Suprapubic skin (tissue), 4 donors: ENCODE results near the gene SYNGR2. TPM values are rescaled to one million over a fixed set of nuclear protein-coding genes. Genes with fewer than 3 reads are reported as not detected.

Experiments
- DNase-seq, 2 donors: peaks; one replicate each; pipeline ENCODE4 v3.0.0-alpha.2; 2019; ENCODE audit warnings: low spot score in 2 of 2
- H3K27ac ChIP-seq: fragments of 200-600 bp; sonication (generic); one replicate; pipeline ENCODE4 v1.5.1; 2019
- H3K27me3 ChIP-seq: fragments of 200-600 bp; sonication (generic); one replicate; pipeline ENCODE4 v1.5.1; 2019
- H3K36me3 ChIP-seq: fragments of 200-600 bp; sonication (generic); one replicate; pipeline ENCODE4 v1.5.1; 2019
- H3K4me1 ChIP-seq: fragments of 200-600 bp; sonication (generic); one replicate; pipeline ENCODE4 v1.5.1; 2019
- H3K4me3 ChIP-seq: fragments of 200-600 bp; sonication (generic); one replicate; pipeline ENCODE4 v1.5.1; 2019; ENCODE audit warnings: mild to moderate bottlenecking
- H3K9me3 ChIP-seq: fragments of 200-600 bp; sonication (generic); one replicate; pipeline ENCODE4 v1.5.1; 2019
- EP300 ChIP-seq: sonication (generic); formaldehyde crosslinking; IDR thresholded peaks from one replicate; pipeline ENCODE4 v1.6.1; 2017; ENCODE audit warnings: antibody characterized with exemption
- POLR2A ChIP-seq, 2 donors: fragments of 450-650 bp; IDR thresholded peaks; one replicate each; pipeline ENCODE4 v1.6.1; 2017; ENCODE audit warnings: antibody characterized with exemption in 2 of 2, mild to moderate bottlenecking in 2 of 2, moderate library complexity in 2 of 2
- POLR2AphosphoS5 ChIP-seq, 3 donors: sonication (generic); formaldehyde crosslinking; IDR thresholded peaks; one replicate each; pipeline ENCODE4 v1.6.1; 2017; ENCODE audit warnings: antibody characterized with exemption in 3 of 3
- WGBS: methylation state at CpG from one replicate; pipeline ENCODE4 v1.1.5; 2018; 5-methylcytosine and 5-hydroxymethylcytosine counted together
- total RNA-seq, 4 donors: library from RNA; depleted of rRNA; stranded (reverse); fragments of >200 nt; gene quantifications; one replicate each; pipeline ENCODE4 v1.1.0, GENCODE V29; 2016
- TF ChIP-seq, protein P1 (sequence below), 2 donors: fragments of 200-600 bp in 1 of 2; fragments of 450-650 bp in 1 of 2; sonication (generic) in 1 of 2; IDR thresholded peaks; one replicate each; pipeline ENCODE4 v1.5.1; 2016 to 2019; ENCODE audit warnings: antibody characterized with exemption in 2 of 2, mild to moderate bottlenecking in 1 of 2, moderate library complexity in 1 of 2

SYNGR2 gene
- total RNA-seq, 4 donors from 2014 or later: 127 to 139 (median 133) TPM

DNA sequence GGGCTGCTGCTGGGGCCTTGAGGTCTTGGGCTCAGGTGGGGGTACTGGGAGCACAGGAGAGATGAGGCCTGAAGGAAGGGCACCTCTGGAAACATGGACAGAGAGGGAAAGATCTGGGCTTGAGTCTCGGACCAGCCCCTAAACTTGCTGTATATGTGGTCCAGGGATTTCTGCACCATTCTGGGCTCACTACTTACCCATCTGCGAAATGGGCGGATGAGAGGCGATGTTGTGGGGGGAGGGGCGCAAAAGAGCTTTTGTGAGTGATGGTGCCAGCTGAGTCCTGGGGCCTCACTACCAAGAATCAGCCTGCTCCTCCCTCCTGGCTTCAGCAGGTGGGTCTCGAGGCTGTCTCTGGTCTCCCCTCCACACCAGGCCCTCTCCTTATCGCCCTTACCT, 21.9 kb upstream of the SYNGR2 start:
- WGBS: 88% methylated on average over 7 of the region's 7 CpGs
- H3K9me3 ChIP-seq: no peaks in the 10 kb centered on the region
- H3K4me3 ChIP-seq: no peak overlapping the region

DNA sequence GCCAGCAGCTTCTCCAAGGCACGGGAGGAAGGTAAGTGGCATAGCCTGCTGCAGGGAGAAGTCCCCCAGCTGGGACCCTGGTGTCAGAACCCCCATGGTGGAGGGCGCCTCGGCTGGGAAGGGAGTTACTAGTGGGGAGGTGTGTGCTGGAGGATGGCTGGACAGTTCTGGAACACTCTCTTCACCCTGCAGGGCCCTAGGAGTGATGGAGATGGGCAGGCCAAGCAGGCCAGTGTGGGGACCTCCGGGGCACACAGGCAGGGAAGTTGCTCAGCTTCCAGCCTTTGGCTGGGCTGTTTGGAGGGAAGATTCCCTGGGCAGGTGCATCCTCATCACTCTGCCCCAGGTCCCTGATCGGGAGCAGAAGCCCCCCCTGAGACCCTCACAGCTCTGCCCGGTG, 21.5 kb upstream of the SYNGR2 start:
- H3K4me3 ChIP-seq: no peak overlapping the region
- 91% methylated on average over 4 of the region's 6 CpGs for WGBS
- no peak overlapping the region for H3K27ac ChIP-seq
- TF ChIP-seq POLR2A (IDR thresholded peaks at IDR 0.05): no peak
- TF ChIP-seq, protein P1, sequence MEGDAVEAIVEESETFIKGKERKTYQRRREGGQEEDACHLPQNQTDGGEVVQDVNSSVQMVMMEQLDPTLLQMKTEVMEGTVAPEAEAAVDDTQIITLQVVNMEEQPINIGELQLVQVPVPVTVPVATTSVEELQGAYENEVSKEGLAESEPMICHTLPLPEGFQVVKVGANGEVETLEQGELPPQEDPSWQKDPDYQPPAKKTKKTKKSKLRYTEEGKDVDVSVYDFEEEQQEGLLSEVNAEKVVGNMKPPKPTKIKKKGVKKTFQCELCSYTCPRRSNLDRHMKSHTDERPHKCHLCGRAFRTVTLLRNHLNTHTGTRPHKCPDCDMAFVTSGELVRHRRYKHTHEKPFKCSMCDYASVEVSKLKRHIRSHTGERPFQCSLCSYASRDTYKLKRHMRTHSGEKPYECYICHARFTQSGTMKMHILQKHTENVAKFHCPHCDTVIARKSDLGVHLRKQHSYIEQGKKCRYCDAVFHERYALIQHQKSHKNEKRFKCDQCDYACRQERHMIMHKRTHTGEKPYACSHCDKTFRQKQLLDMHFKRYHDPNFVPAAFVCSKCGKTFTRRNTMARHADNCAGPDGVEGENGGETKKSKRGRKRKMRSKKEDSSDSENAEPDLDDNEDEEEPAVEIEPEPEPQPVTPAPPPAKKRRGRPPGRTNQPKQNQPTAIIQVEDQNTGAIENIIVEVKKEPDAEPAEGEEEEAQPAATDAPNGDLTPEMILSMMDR (IDR thresholded peaks at IDR 0.05): no peak
- no peak for TF ChIP-seq EP300
- TF ChIP-seq POLR2AphosphoS5 (IDR thresholded peaks at IDR 0.05): no peak
- no peaks in the 10 kb centered on the region for H3K9me3 ChIP-seq
- no peaks in the 10 kb centered on the region for H3K27me3 ChIP-seq
- DNase-seq: no peak
- peaks cover 66% of the 10 kb centered on the region for H3K4me1 ChIP-seq
- H3K36me3 ChIP-seq: no peaks in the 10 kb centered on the region

More for the DNA sequence above, 21.9 kb upstream of the SYNGR2 start:
- Histone ChIP-seq H3K36me3 (no peaks in the 10 kb centered on the region), H3K4me1 (peaks cover 66% of the 10 kb centered on the region), H3K27me3 (no peaks in the 10 kb centered on the region), H3K27ac (no peak overlapping the region)
- no peak for TF ChIP-seq EP300
- TF ChIP-seq POLR2A (IDR thresholded peaks at IDR 0.05): no peak
- TF ChIP-seq, protein P1 (IDR thresholded peaks at IDR 0.05): no peak
- TF ChIP-seq POLR2AphosphoS5 (IDR thresholded peaks at IDR 0.05): no peak
- DNase-seq: no peak

DNA sequence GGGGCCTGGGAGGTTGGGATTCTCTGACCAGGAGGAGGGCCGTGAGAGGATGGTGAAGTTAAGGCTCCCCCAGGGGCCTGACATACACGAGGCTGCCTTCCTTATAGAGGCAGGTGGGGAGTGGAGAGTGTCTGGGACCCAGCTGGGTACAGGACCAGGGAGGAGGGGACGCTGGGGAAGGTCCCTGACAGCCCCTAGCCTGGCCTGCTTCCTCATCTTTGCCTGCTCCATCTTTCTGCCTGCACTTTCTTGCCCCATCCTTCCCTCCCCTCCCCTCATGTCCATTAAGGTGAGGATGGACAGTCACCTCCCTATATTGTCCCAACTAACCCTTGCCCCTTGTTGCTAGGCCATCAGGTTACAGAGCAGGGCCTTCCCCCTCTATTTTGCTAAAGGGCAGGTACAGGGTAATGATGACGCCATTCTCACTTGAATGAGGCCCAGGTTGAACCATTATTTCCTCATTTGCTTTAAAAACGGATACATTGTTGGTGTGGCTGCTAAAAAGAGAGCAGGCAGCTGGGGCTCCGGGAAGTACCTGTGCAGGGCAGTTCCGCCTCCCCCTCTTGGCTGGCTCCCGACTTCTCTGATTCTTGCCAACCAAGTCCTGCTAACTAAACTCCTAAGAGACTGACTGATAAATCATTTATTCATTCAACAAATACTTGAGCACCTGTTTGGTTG, 20.9 kb upstream of the SYNGR2 start:
- no peaks in the 10 kb centered on the region for H3K9me3 ChIP-seq
- H3K4me3 ChIP-seq: no peak overlapping the region
- no peaks in the 10 kb centered on the region for H3K27me3 ChIP-seq
- 47% methylated on average over 8 of the region's 8 CpGs for WGBS
- DNase-seq: no peak
- H3K36me3 ChIP-seq: no peaks in the 10 kb centered on the region
- peaks cover 61% of the 10 kb centered on the region for H3K4me1 ChIP-seq
- no peak overlapping the region for H3K27ac ChIP-seq
- TF ChIP-seq, protein P1 (IDR thresholded peaks at IDR 0.05): no peak
- TF ChIP-seq POLR2AphosphoS5 (IDR thresholded peaks at IDR 0.05) (no peak), EP300 (no peak), POLR2A (IDR thresholded peaks at IDR 0.05) (no peak)

DNA sequence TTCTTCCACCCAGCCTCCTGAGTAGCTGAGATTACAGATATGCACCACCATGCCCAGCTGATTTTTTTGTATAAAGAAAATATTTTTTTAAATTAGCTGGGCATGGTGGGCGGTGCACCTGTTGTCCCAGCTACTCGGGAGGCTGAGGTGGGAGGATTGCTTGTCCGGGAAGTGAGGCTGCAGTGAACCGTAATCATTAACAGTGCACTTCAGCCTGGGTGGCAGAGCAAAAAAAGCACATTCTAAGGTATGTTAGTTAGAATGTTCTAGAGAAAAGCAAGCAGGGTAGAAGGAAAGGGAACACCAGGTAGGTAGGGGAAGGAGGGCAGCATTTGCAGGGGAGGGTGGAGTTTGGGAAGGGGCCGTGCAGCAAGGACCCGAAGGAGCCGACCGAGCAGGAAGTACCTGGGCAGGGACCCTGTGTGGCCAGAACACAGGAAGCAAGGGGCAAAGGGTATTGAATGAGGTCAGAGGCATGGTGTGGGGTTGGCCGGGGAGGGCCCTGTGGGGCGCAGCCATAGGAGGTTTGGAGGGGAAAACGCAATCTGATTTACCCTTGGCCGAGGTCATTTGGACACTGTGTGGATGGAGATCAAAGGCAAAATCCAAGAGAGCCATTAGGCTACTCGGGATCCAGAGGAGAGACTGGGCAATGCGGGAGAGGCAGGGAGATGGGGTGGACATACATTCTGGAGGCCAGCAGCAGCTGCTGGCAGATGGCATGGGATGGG, 19.9 kb upstream of the SYNGR2 start:
- Histone ChIP-seq H3K36me3 (no peaks in the 10 kb centered on the region), H3K9me3 (no peaks in the 10 kb centered on the region), H3K27me3 (no peaks in the 10 kb centered on the region), H3K27ac (no peak overlapping the region), H3K4me1 (peaks cover 52% of the 10 kb centered on the region), H3K4me3 (no peak overlapping the region)
- no peak for TF ChIP-seq EP300
- TF ChIP-seq, protein P1 (IDR thresholded peaks at IDR 0.05): no peak
- no peak for TF ChIP-seq POLR2AphosphoS5 (IDR thresholded peaks at IDR 0.05)
- no peak for TF ChIP-seq POLR2A (IDR thresholded peaks at IDR 0.05)
- WGBS: 76% methylated on average over 14 of the region's 14 CpGs
- DNase-seq: no peak

DNA sequence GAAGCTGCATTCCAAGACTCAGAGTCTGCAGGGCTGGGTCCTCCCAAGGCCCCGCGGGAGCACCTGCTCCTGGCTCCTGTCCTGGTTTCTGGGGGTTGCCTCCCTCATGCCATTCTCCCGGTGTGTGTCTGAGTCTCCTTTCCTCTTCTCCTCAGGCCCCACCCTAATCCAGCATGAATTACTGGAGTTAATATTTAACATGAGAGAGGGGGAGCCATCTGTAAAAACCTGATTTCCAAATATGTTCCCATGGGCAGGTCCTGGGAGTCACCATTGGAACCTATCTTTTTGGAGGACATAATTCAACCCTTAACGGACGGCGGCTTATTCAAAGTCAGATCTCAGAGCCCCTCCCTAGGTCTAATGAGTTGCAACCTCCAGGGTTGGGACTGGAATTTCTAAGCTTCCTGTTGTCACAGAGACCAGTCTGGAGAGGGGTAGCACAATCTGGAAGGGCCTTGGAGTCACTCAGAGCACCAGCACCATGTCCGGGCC, 16.8 kb upstream of the SYNGR2 start:
- H3K36me3 ChIP-seq: no peaks in the 10 kb centered on the region
- no peak overlapping the region for H3K4me3 ChIP-seq
- TF ChIP-seq, protein P1 (IDR thresholded peaks at IDR 0.05): no peak
- no peak for TF ChIP-seq EP300
- TF ChIP-seq POLR2A (IDR thresholded peaks at IDR 0.05): no peak
- TF ChIP-seq POLR2AphosphoS5 (IDR thresholded peaks at IDR 0.05): no peak
- H3K27ac ChIP-seq: peak overlapping the region; percentile 53
- DNase-seq: no peak
- peaks cover 26% of the 10 kb centered on the region for H3K4me1 ChIP-seq
- no peaks in the 10 kb centered on the region for H3K9me3 ChIP-seq
- no peaks in the 10 kb centered on the region for H3K27me3 ChIP-seq
- 31% methylated on average over 5 of the region's 7 CpGs for WGBS
